Central memory CD8-positive, alpha-beta T cell (primary cell): ENCODE results near the gene DNAI4.
"Not testable (repeated sequence)": the region's sequence is repeated elsewhere in the genome, so short reads cannot be mapped to it uniquely, and the experiment has no call there.

Source experiments
- ATAC-seq: fragments of 150-1000 bp; cut with Tn5 transposase; replicated peaks from 2 replicates; pipeline ENCODE4 v1.10.0; 2022; ENCODE audit warnings: mild to moderate bottlenecking, moderate FRiP score, moderate number of reproducible peaks; ENCODE audit not compliant: poor library complexity, severe bottlenecking; ENCODE audit errors: extremely low read depth
- DNase-seq, 2 donors: peaks; one replicate each; pipeline ENCODE4 v3.0.0; 2021; ENCODE audit warnings: low spot score in 2 of 2
- H3K27ac Mint-ChIP-seq: one replicate; pipeline ENCODE4 v1.8.0; 2022; ENCODE audit warnings: low read depth, mild to moderate bottlenecking, moderate library complexity, mixed read lengths
- H3K27me3 Mint-ChIP-seq: one replicate; pipeline ENCODE4 v1.8.0; 2022; ENCODE audit warnings: mixed read lengths
- H3K36me3 Mint-ChIP-seq: one replicate; pipeline ENCODE4 v1.8.0; 2022; ENCODE audit warnings: mild to moderate bottlenecking, moderate library complexity, mixed read lengths; ENCODE audit not compliant: insufficient read depth
- H3K4me1 Mint-ChIP-seq: one replicate; pipeline ENCODE4 v1.8.0; 2022; ENCODE audit warnings: mixed read lengths
- H3K4me3 Mint-ChIP-seq: one replicate; pipeline ENCODE4 v1.8.0; 2022; ENCODE audit warnings: mild to moderate bottlenecking, moderate library complexity, mixed read lengths
- H3K9me3 Mint-ChIP-seq: one replicate; pipeline ENCODE4 v1.8.0; 2022; ENCODE audit warnings: mixed read lengths

The DNAI4 gene

GRCh38 chr1:66853379-66853778 lies 71.3 kb downstream of the DNAI4 start:
- no peaks in the 10 kb centered on the region for H3K9me3 Mint-ChIP-seq
- H3K27me3 Mint-ChIP-seq = peaks cover 11% of the 10 kb centered on the region
- H3K27ac Mint-ChIP-seq = no peak overlapping the region
- no peaks in the 10 kb centered on the region for H3K4me1 Mint-ChIP-seq
- H3K36me3 Mint-ChIP-seq = no peaks in the 10 kb centered on the region
- DNase-seq = no peak
- no peak overlapping the region for H3K4me3 Mint-ChIP-seq
- no peak for ATAC-seq

GRCh38 chr1:66852870-66853269 lies 71.8 kb downstream of the DNAI4 start:
- no peak for ATAC-seq
- H3K9me3 Mint-ChIP-seq = no peaks in the 10 kb centered on the region
- H3K4me1 Mint-ChIP-seq = no peaks in the 10 kb centered on the region
- H3K36me3 Mint-ChIP-seq = no peaks in the 10 kb centered on the region
- H3K27me3 Mint-ChIP-seq = peaks cover 11% of the 10 kb centered on the region
- H3K4me3 Mint-ChIP-seq = no peak overlapping the region
- no peak for DNase-seq
- H3K27ac Mint-ChIP-seq = no peak overlapping the region

- Mint-ChIP-seq H3K4me1 (no peaks in the 10 kb centered on the region), H3K9me3 (no peaks in the 10 kb centered on the region), H3K36me3 (no peaks in the 10 kb centered on the region), H3K27me3 (peaks cover 11% of the 10 kb centered on the region), H3K4me3 (no peak overlapping the region), H3K27ac (no peak overlapping the region)
- no peak for DNase-seq
- no peak for ATAC-seq
Measured at GRCh38 chr1:66850989-66851388, 73.7 kb downstream of the DNAI4 start.

GRCh38 chr1:66848193-66848592 lies 76.5 kb downstream of the DNAI4 start:
- H3K9me3 Mint-ChIP-seq = no peaks in the 10 kb centered on the region
- ATAC-seq (no peak), DNase-seq (no peak)
- H3K4me1 Mint-ChIP-seq = no peaks in the 10 kb centered on the region
- no peak overlapping the region for H3K27ac Mint-ChIP-seq
- peaks cover 11% of the 10 kb centered on the region for H3K27me3 Mint-ChIP-seq
- H3K4me3 Mint-ChIP-seq = no peak overlapping the region
- H3K36me3 Mint-ChIP-seq = no peaks in the 10 kb centered on the region

- Mint-ChIP-seq H3K4me3 (no peak overlapping the region), H3K36me3 (no peaks in the 10 kb centered on the region), H3K27me3 (no peaks in the 10 kb centered on the region), H3K4me1 (peaks cover 10% of the 10 kb centered on the region), H3K9me3 (no peaks in the 10 kb centered on the region), H3K27ac (peak overlapping the region; percentile 39)
- no peak for DNase-seq
- ATAC-seq = no peak
Measured at GRCh38 chr1:66840929-66841328, 83.7 kb downstream of the DNAI4 start.

- Mint-ChIP-seq H3K4me3 (no peak overlapping the region), H3K4me1 (no peaks in the 10 kb centered on the region), H3K27me3 (no peaks in the 10 kb centered on the region), H3K36me3 (no peaks in the 10 kb centered on the region), H3K9me3 (no peaks in the 10 kb centered on the region), H3K27ac (no peak overlapping the region)
- no peak for ATAC-seq
- no peak for DNase-seq
Measured at GRCh38 chr1:66834926-66835325, 89.7 kb downstream of the DNAI4 start.

- no peak for ATAC-seq
- no peak overlapping the region for H3K27ac Mint-ChIP-seq
- no peaks in the 10 kb centered on the region for H3K4me1 Mint-ChIP-seq
- no peaks in the 10 kb centered on the region for H3K36me3 Mint-ChIP-seq
- H3K4me3 Mint-ChIP-seq = no peak overlapping the region
- DNase-seq = no peak
- no peaks in the 10 kb centered on the region for H3K9me3 Mint-ChIP-seq
- H3K27me3 Mint-ChIP-seq = peaks cover 9% of the 10 kb centered on the region
Measured at GRCh38 chr1:66833112-66833511, 91.5 kb downstream of the DNAI4 start.

GRCh38 chr1:66831529-66832239 lies 93.0 kb downstream of the DNAI4 start:
- H3K36me3 Mint-ChIP-seq = no peaks in the 10 kb centered on the region
- H3K9me3 Mint-ChIP-seq = no peaks in the 10 kb centered on the region
- H3K27me3 Mint-ChIP-seq = peaks cover 9% of the 10 kb centered on the region
- H3K4me1 Mint-ChIP-seq = no peaks in the 10 kb centered on the region
- H3K27ac Mint-ChIP-seq = no peak overlapping the region
- no peak overlapping the region for H3K4me3 Mint-ChIP-seq
- ATAC-seq = no peak
- DNase-seq = no peak

GRCh38 chr1:66824771-66825170 lies 99.9 kb downstream of the DNAI4 start:
- no peaks in the 10 kb centered on the region for H3K36me3 Mint-ChIP-seq
- no peak overlapping the region for H3K27ac Mint-ChIP-seq
- peaks cover 9% of the 10 kb centered on the region for H3K27me3 Mint-ChIP-seq
- DNase-seq = no peak
- no peak overlapping the region for H3K4me3 Mint-ChIP-seq
- no peak for ATAC-seq
- no peaks in the 10 kb centered on the region for H3K4me1 Mint-ChIP-seq
- no peaks in the 10 kb centered on the region for H3K9me3 Mint-ChIP-seq

- peaks cover 5% of the 10 kb centered on the region for H3K27me3 Mint-ChIP-seq
- H3K36me3 Mint-ChIP-seq = no peaks in the 10 kb centered on the region
- H3K27ac Mint-ChIP-seq = no peak overlapping the region
- H3K4me1 Mint-ChIP-seq = no peaks in the 10 kb centered on the region
- no peaks in the 10 kb centered on the region for H3K9me3 Mint-ChIP-seq
- ATAC-seq (no peak), DNase-seq (no peak)
- H3K4me3 Mint-ChIP-seq = no peak overlapping the region
Measured at GRCh38 chr1:66809736-66810326, 114.8 kb downstream of the DNAI4 start.

GRCh38 chr1:66809245-66809644 lies 115.4 kb downstream of the DNAI4 start:
- no peak for ATAC-seq
- DNase-seq = no peak
- H3K9me3 Mint-ChIP-seq = no peaks in the 10 kb centered on the region
- H3K36me3 Mint-ChIP-seq = no peaks in the 10 kb centered on the region
- H3K4me1 Mint-ChIP-seq = no peaks in the 10 kb centered on the region
- H3K27me3 Mint-ChIP-seq = peaks cover 11% of the 10 kb centered on the region
- no peak overlapping the region for H3K4me3 Mint-ChIP-seq
- no peak overlapping the region for H3K27ac Mint-ChIP-seq

- not testable (repeated sequence) for H3K4me1 Mint-ChIP-seq, H3K36me3 Mint-ChIP-seq, DNase-seq, H3K27ac Mint-ChIP-seq, ATAC-seq, H3K9me3 Mint-ChIP-seq, H3K4me3 Mint-ChIP-seq
- H3K27me3 Mint-ChIP-seq = peaks cover 15% of the 10 kb centered on the region
Measured at GRCh38 chr1:66795839-66796238, 128.8 kb downstream of the DNAI4 start.
